DOHH2 (cell line): Measurements from ENCODE around the gene CPLANE2.

ENCODE experiments used
- H3F3A ChIP-seq: fragments of 200-600 bp; sonication (generic), shearing (Covaris generic); 2 replicates; pipeline ENCODE4 v1.6.0; 2016; ENCODE audit warnings: antibody characterized with exemption, mild to moderate bottlenecking; ENCODE audit not compliant: control insufficient read depth, insufficient read depth
- H3K27ac ChIP-seq: fragments of 200-600 bp; sonication (generic); 2 replicates; pipeline ENCODE4 v1.5.1; 2014; ENCODE audit warnings: low read depth, mild to moderate bottlenecking, low read length, moderate library complexity
- H3K27me3 ChIP-seq: fragments of 200-600 bp; sonication (generic); 2 replicates; pipeline ENCODE4 v1.6.1; 2014; ENCODE audit warnings: mild to moderate bottlenecking, low read length, mixed read lengths; ENCODE audit not compliant: control insufficient read depth
- H3K36me3 ChIP-seq: fragments of 200-600 bp; sonication (generic); 2 replicates; pipeline ENCODE4 v1.6.1; 2014; ENCODE audit warnings: mild to moderate bottlenecking, low read length, moderate library complexity, mixed read lengths; ENCODE audit not compliant: control insufficient read depth
- H3K4me1 ChIP-seq: fragments of 200-600 bp; sonication (generic); 2 replicates; pipeline ENCODE4 v1.6.1; 2014; ENCODE audit warnings: mild to moderate bottlenecking, low read length, mixed read lengths; ENCODE audit not compliant: control insufficient read depth
- H3K4me2 ChIP-seq: fragments of 200-600 bp; sonication (generic); 2 replicates; pipeline ENCODE4 v1.6.0; 2014; ENCODE audit warnings: mild to moderate bottlenecking, low read length, moderate library complexity
- H3K4me3 ChIP-seq: fragments of 200-600 bp; sonication (generic); 2 replicates; pipeline ENCODE4 v1.5.1; 2014; ENCODE audit warnings: mild to moderate bottlenecking, low read length, mixed read lengths
- H3K79me2 ChIP-seq: fragments of 200-600 bp; sonication (generic); 2 replicates; pipeline ENCODE4 v1.6.1; 2014; ENCODE audit warnings: mild to moderate bottlenecking, low read length, mixed read lengths; ENCODE audit not compliant: control insufficient read depth
- H3K9me2 ChIP-seq: fragments of 200-600 bp; sonication (generic); replicated peaks from 2 replicates; pipeline ENCODE4 v1.6.1; 2014; ENCODE audit warnings: mild to moderate bottlenecking, low read length, mixed read lengths; ENCODE audit not compliant: control insufficient read depth
- H3K9me3 ChIP-seq: fragments of 200-600 bp; sonication (generic); 2 replicates; pipeline ENCODE4 v1.6.1; 2014; ENCODE audit warnings: antibody characterized with exemption, low read length, mixed read lengths; ENCODE audit not compliant: control insufficient read depth, insufficient read depth
- H4K20me1 ChIP-seq: fragments of 200-600 bp; sonication (generic); 2 replicates; pipeline ENCODE4 v1.6.0; 2014; ENCODE audit warnings: low read depth, mild to moderate bottlenecking, antibody characterized with exemption, low read length, moderate library complexity; ENCODE audit not compliant: control insufficient read depth, insufficient read depth
- CTCF ChIP-seq: fragments of 200-600 bp; sonication (generic); IDR thresholded peaks from one replicate; pipeline ENCODE4 v1.5.1; 2014; ENCODE audit warnings: antibody characterized with exemption, mild to moderate bottlenecking, low read depth, low read length; ENCODE audit not compliant: poor library complexity, severe bottlenecking
- EZH2phosphoT487 ChIP-seq: fragments of 200-600 bp; sonication (generic); IDR thresholded peaks from 2 replicates; pipeline ENCODE4 v1.6.1; 2017; ENCODE audit warnings: borderline replicate concordance, mild to moderate bottlenecking, antibody characterized with exemption, low read length, moderate library complexity, mixed read lengths

Gene CPLANE2

GRCh38 chr1:16242556-16243214 is 5.7 kb upstream of the CPLANE2 start:
- H3K27ac ChIP-seq: no peak overlapping the region
- TF ChIP-seq EZH2phosphoT487: no peak
- TF ChIP-seq CTCF: no peak
- H3K9me3 ChIP-seq: no peaks in the 10 kb centered on the region
- H3K27me3 ChIP-seq: no peaks in the 10 kb centered on the region
- no peaks in the 10 kb centered on the region for H4K20me1 ChIP-seq
- H3K4me3 ChIP-seq: no peak overlapping the region
- H3K79me2 ChIP-seq: no peaks in the 10 kb centered on the region
- peaks cover 6% of the 10 kb centered on the region for H3K4me1 ChIP-seq
- no peak overlapping the region for H3K4me2 ChIP-seq
- peaks cover 8% of the 10 kb centered on the region for H3K36me3 ChIP-seq
- no peaks in the 10 kb centered on the region for H3K9me2 ChIP-seq
- no peaks in the 10 kb centered on the region for H3F3A ChIP-seq

GRCh38 chr1:16241221-16241708 is 4.3 kb upstream of the CPLANE2 start:
- no peaks in the 10 kb centered on the region for H3F3A ChIP-seq
- H3K36me3 ChIP-seq: no peaks in the 10 kb centered on the region
- H3K4me1 ChIP-seq: peaks cover 14% of the 10 kb centered on the region
- no peak for TF ChIP-seq CTCF
- TF ChIP-seq EZH2phosphoT487: no peak
- no peak overlapping the region for H3K4me2 ChIP-seq
- no peaks in the 10 kb centered on the region for H4K20me1 ChIP-seq
- no peaks in the 10 kb centered on the region for H3K27me3 ChIP-seq
- no peak overlapping the region for H3K4me3 ChIP-seq
- H3K79me2 ChIP-seq: no peaks in the 10 kb centered on the region
- no peak overlapping the region for H3K27ac ChIP-seq
- H3K9me2 ChIP-seq: no peaks in the 10 kb centered on the region
- H3K9me3 ChIP-seq: no peaks in the 10 kb centered on the region

- H4K20me1 ChIP-seq: no peaks in the 10 kb centered on the region
- no peak for TF ChIP-seq CTCF
- no peak for TF ChIP-seq EZH2phosphoT487
- H3K36me3 ChIP-seq: no peaks in the 10 kb centered on the region
- peaks cover 19% of the 10 kb centered on the region for H3K4me1 ChIP-seq
- H3K4me2 ChIP-seq: no peak overlapping the region
- H3K79me2 ChIP-seq: no peaks in the 10 kb centered on the region
- peaks cover 4% of the 10 kb centered on the region; the same call in 1 of the 2 replicates for H3F3A ChIP-seq
- H3K9me3 ChIP-seq: no peaks in the 10 kb centered on the region
- H3K4me3 ChIP-seq: no peak overlapping the region
- H3K27me3 ChIP-seq: no peaks in the 10 kb centered on the region
- no peaks in the 10 kb centered on the region for H3K9me2 ChIP-seq
- H3K27ac ChIP-seq: no peak overlapping the region
Measured at GRCh38 chr1:16239972-16240491, 3.0 kb upstream of the CPLANE2 start.
